IPS-15b (cell line): Measurements from ENCODE around the gene ATXN3L.

ENCODE experiments used
- H3K27me3 ChIP-seq: one replicate; pipeline ENCODE4 v1.6.1; 2013; ENCODE audit warnings: low read length; ENCODE audit not compliant: control insufficient read depth, insufficient read depth
- H3K36me3 ChIP-seq: one replicate; pipeline ENCODE4 v1.6.1; 2013; ENCODE audit warnings: low read length; ENCODE audit not compliant: control insufficient read depth, insufficient read depth
- H3K4me1 ChIP-seq: one replicate; pipeline ENCODE4 v1.6.1; 2013; ENCODE audit warnings: mild to moderate bottlenecking, low read length; ENCODE audit not compliant: control insufficient read depth, insufficient read depth
- H3K4me3 ChIP-seq: one replicate; pipeline ENCODE4 v1.5.1; 2013; ENCODE audit warnings: low read depth, low read length
- H3K9ac ChIP-seq: one replicate; pipeline ENCODE4 v1.6.1; 2013; ENCODE audit warnings: low read depth, mild to moderate bottlenecking, low read length
- H3K9me3 ChIP-seq: one replicate; pipeline ENCODE4 v1.6.1; 2013; ENCODE audit warnings: mild to moderate bottlenecking, low read length; ENCODE audit not compliant: control insufficient read depth, insufficient read depth

Gene ATXN3L

GRCh38 chrX:13283512-13283911, 36.3 kb downstream of the ATXN3L start:
- Histone ChIP-seq H3K9ac (no peak overlapping the region), H3K4me1 (no peaks in the 10 kb centered on the region), H3K4me3 (no peak overlapping the region), H3K9me3 (peaks cover 27% of the 10 kb centered on the region), H3K27me3 (no peaks in the 10 kb centered on the region), H3K36me3 (peaks cover 5% of the 10 kb centered on the region)

- Histone ChIP-seq H3K27me3 (no peaks in the 10 kb centered on the region), H3K9me3 (peaks cover 27% of the 10 kb centered on the region), H3K4me3 (no peak overlapping the region), H3K9ac (no peak overlapping the region), H3K4me1 (no peaks in the 10 kb centered on the region), H3K36me3 (peaks cover 5% of the 10 kb centered on the region)
Measured at GRCh38 chrX:13281289-13281688, 38.6 kb downstream of the ATXN3L start.

DNA sequence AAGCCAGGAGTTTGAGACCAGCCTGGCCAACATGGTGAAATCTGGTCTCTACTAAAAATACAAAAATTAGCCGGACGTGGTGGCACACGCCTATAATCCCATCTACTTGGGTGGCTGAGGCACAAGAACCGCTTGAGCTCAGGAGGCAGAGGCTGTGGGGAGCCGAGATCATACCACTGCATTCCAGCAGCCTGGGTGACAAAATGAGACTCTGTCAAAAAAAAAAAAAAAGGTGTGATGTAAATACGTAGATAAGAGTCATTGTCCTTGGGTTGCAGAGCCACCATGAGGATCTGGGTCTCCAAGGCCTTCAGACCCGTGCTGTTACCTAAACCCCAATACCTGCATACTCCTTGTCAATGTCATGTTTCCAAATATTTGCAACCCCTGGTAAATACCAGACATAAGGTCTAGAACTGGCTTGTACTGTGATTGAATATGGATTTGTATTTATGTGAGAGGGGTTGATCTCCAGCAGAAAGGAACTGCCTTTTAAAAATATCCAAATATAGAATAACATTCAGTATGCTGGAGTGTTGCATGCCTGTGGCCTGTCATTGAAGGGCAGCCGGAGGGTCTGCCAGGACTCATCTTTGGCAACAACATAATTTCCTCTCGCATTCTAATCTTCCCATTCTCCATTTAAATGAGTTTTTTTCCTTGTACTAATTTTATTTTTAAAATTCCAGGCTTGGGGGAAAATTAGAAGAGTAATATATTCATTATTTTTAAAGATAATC, 40.4 kb downstream of the ATXN3L start:
- no peaks in the 10 kb centered on the region for H3K27me3 ChIP-seq
- peaks cover 11% of the 10 kb centered on the region for H3K9me3 ChIP-seq
- H3K4me1 ChIP-seq, result no peaks in the 10 kb centered on the region
- H3K36me3 ChIP-seq, result no peaks in the 10 kb centered on the region
- no peak overlapping the region for H3K4me3 ChIP-seq
- no peak overlapping the region for H3K9ac ChIP-seq

GRCh38 chrX:13277539-13277938, 42.3 kb downstream of the ATXN3L start:
- Histone ChIP-seq H3K36me3 (no peaks in the 10 kb centered on the region), H3K27me3 (no peaks in the 10 kb centered on the region), H3K4me1 (no peaks in the 10 kb centered on the region), H3K4me3 (no peak overlapping the region), H3K9me3 (peaks cover 5% of the 10 kb centered on the region), H3K9ac (no peak overlapping the region)

DNA sequence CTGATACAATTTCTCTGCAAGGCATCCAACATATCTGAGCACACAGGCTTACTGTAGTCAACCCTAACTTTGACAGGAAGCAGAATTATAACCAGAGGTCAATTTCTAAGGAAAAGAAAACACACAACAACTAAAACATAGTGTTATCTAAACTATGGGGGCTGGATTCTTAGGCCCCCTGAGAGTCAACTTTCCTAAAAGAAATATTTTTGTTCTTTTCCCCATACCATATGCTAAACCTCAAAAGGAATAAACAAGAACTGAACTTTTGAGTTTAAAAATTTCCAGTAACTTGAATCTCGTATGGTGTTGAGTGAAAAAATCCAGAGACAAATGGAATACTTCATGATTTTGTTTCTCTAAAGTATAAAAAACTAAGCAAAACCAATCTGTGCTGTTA, 42.9 kb downstream of the ATXN3L start:
- no peaks in the 10 kb centered on the region for H3K4me1 ChIP-seq
- no peak overlapping the region for H3K9ac ChIP-seq
- H3K36me3 ChIP-seq, result no peaks in the 10 kb centered on the region
- no peak overlapping the region for H3K4me3 ChIP-seq
- H3K27me3 ChIP-seq, result no peaks in the 10 kb centered on the region
- peaks cover under 1% of the 10 kb centered on the region for H3K9me3 ChIP-seq

- no peaks in the 10 kb centered on the region for H3K4me1 ChIP-seq
- H3K9ac ChIP-seq, result no peak overlapping the region
- no peak overlapping the region for H3K4me3 ChIP-seq
- H3K9me3 ChIP-seq, result no peaks in the 10 kb centered on the region
- no peaks in the 10 kb centered on the region for H3K27me3 ChIP-seq
- no peaks in the 10 kb centered on the region for H3K36me3 ChIP-seq
Measured at GRCh38 chrX:13275031-13275430, 44.8 kb downstream of the ATXN3L start.

GRCh38 chrX:13272426-13272825, 47.4 kb downstream of the ATXN3L start:
- Histone ChIP-seq H3K9ac (no peak overlapping the region), H3K4me1 (no peaks in the 10 kb centered on the region), H3K9me3 (no peaks in the 10 kb centered on the region), H3K36me3 (no peaks in the 10 kb centered on the region), H3K4me3 (no peak overlapping the region), H3K27me3 (no peaks in the 10 kb centered on the region)

GRCh38 chrX:13271511-13271910, 48.3 kb downstream of the ATXN3L start:
- no peak overlapping the region for H3K9ac ChIP-seq
- no peaks in the 10 kb centered on the region for H3K36me3 ChIP-seq
- no peaks in the 10 kb centered on the region for H3K4me1 ChIP-seq
- H3K27me3 ChIP-seq, result no peaks in the 10 kb centered on the region
- no peaks in the 10 kb centered on the region for H3K9me3 ChIP-seq
- no peak overlapping the region for H3K4me3 ChIP-seq

DNA sequence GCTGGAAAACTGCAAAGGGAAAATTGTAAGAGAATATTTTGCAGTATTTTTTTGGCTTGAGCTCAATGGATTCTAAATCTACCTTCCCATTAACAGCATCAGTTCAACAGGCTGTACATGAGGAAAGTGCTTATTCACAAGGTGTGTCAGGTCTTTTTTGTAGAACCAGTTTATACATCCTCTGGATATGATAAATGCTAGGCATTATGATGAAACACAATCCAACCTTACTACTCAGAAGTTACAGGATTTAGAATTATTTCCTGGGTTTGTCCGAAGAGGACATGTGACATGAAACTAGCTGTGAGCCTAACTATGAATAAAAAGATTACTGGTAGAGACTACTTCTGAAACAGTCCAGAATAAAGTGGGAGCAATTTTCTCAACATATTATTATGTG, 49.5 kb downstream of the ATXN3L start:
- Histone ChIP-seq H3K4me3 (no peak overlapping the region), H3K4me1 (no peaks in the 10 kb centered on the region), H3K36me3 (no peaks in the 10 kb centered on the region), H3K9me3 (no peaks in the 10 kb centered on the region), H3K9ac (no peak overlapping the region), H3K27me3 (no peaks in the 10 kb centered on the region)

GRCh38 chrX:13268874-13269273, 51.0 kb downstream of the ATXN3L start:
- no peaks in the 10 kb centered on the region for H3K9me3 ChIP-seq
- H3K27me3 ChIP-seq, result no peaks in the 10 kb centered on the region
- H3K36me3 ChIP-seq, result no peaks in the 10 kb centered on the region
- no peaks in the 10 kb centered on the region for H3K4me1 ChIP-seq
- H3K9ac ChIP-seq, result no peak overlapping the region
- H3K4me3 ChIP-seq, result no peak overlapping the region
